H9 (cell line): ENCODE measurements around the gene CDK5RAP1. TPM values are rescaled to one million over a fixed set of nuclear protein-coding genes. Genes with fewer than 3 reads are reported as not detected.

Experiments used
- DNase-seq: peaks from one replicate; pipeline ENCODE4 v3.0.0-alpha.2; 2017
- H2AFZ ChIP-seq: one replicate; pipeline ENCODE4 v1.6.1; 2013; ENCODE audit warnings: mild to moderate bottlenecking, low read length, control low read depth, moderate library complexity
- H2AK5ac ChIP-seq: 2 replicates; pipeline ENCODE4 v1.6.1; 2013; ENCODE audit warnings: low read length, control low read depth, mixed read lengths; ENCODE audit not compliant: insufficient read length
- H2BK120ac ChIP-seq: one replicate; pipeline ENCODE4 v1.6.1; 2013; ENCODE audit warnings: low read depth, mild to moderate bottlenecking, low read length, control low read depth, inconsistent platforms; ENCODE audit not compliant: poor library complexity, severe bottlenecking
- H2BK12ac ChIP-seq: 2 replicates; pipeline ENCODE4 v1.6.1; 2013; ENCODE audit warnings: low read length, control low read depth, mixed read lengths, low read depth; ENCODE audit not compliant: insufficient read length
- H2BK15ac ChIP-seq: 2 replicates; pipeline ENCODE4 v1.6.1; 2013; ENCODE audit warnings: low read depth, low read length, control low read depth
- H2BK20ac ChIP-seq: one replicate; pipeline ENCODE4 v1.6.1; 2013; ENCODE audit warnings: low read depth, mild to moderate bottlenecking, low read length, control low read depth, inconsistent platforms; ENCODE audit not compliant: poor library complexity, severe bottlenecking
- H2BK5ac ChIP-seq: 2 replicates; pipeline ENCODE4 v1.6.1; 2013; ENCODE audit warnings: low read length, control low read depth, mixed read lengths; ENCODE audit not compliant: insufficient read length
- H3K14ac ChIP-seq: 2 replicates; pipeline ENCODE4 v1.6.1; 2013; ENCODE audit warnings: low read length, control low read depth; ENCODE audit not compliant: insufficient read depth
- H3K18ac ChIP-seq: 2 replicates; pipeline ENCODE4 v1.6.1; 2013; ENCODE audit warnings: low read depth, mild to moderate bottlenecking, mixed read lengths, low read length, control low read depth; ENCODE audit not compliant: insufficient read length
- H3K23ac ChIP-seq: 2 replicates; pipeline ENCODE4 v1.6.1; 2013; ENCODE audit warnings: low read length, control low read depth, mixed read lengths, low read depth; ENCODE audit not compliant: insufficient read length
- H3K23me2 ChIP-seq: 2 replicates; pipeline ENCODE4 v1.6.1; 2013; ENCODE audit warnings: low read depth, mild to moderate bottlenecking, mixed read lengths, low read length, control low read depth; ENCODE audit not compliant: insufficient read length, poor library complexity, severe bottlenecking
- H3K27ac ChIP-seq: 2 replicates; pipeline ENCODE4 v1.5.1; 2013; ENCODE audit warnings: low read length, control low read depth, mixed read lengths, low read depth; ENCODE audit not compliant: insufficient read length
- H3K27me3 ChIP-seq: 2 replicates; pipeline ENCODE4 v1.6.1; 2013; ENCODE audit warnings: low read length, control low read depth, inconsistent platforms; ENCODE audit not compliant: insufficient read depth
- H3K4ac ChIP-seq: 2 replicates; pipeline ENCODE4 v1.6.1; 2013; ENCODE audit warnings: low read depth, mild to moderate bottlenecking, control low read depth, inconsistent platforms, low read length, moderate library complexity
- H3K4me1 ChIP-seq: 2 replicates; pipeline ENCODE4 v1.6.1; 2013; ENCODE audit warnings: low read length, control low read depth, inconsistent platforms; ENCODE audit not compliant: insufficient read depth
- H3K4me2 ChIP-seq: 2 replicates; pipeline ENCODE4 v1.6.1; 2013; ENCODE audit warnings: low read length, control low read depth, mixed read lengths; ENCODE audit not compliant: insufficient read length, insufficient read depth
- H3K56ac ChIP-seq: 2 replicates; pipeline ENCODE4 v1.6.1; 2013; ENCODE audit warnings: low read depth, mild to moderate bottlenecking, mixed read lengths, low read length, control low read depth; ENCODE audit not compliant: insufficient read length
- H3K79me1 ChIP-seq: 2 replicates; pipeline ENCODE4 v1.6.1; 2013; ENCODE audit warnings: low read depth, mild to moderate bottlenecking, moderate library complexity, low read length, control low read depth, inconsistent platforms; ENCODE audit not compliant: insufficient read depth, poor library complexity, severe bottlenecking
- H3K79me2 ChIP-seq: 2 replicates; pipeline ENCODE4 v1.6.1; 2013; ENCODE audit warnings: low read length, control low read depth, inconsistent platforms; ENCODE audit not compliant: insufficient read depth
- H3K9ac ChIP-seq: 2 replicates; pipeline ENCODE4 v1.6.1; 2013; ENCODE audit warnings: low read length, control low read depth, mixed read lengths; ENCODE audit not compliant: insufficient read length; ENCODE audit errors: extremely low read depth
- H3K9me3 ChIP-seq: one replicate; pipeline ENCODE4 v1.6.1; 2013; ENCODE audit warnings: low read depth, low read length, inconsistent platforms; ENCODE audit not compliant: control insufficient read depth
- H3T11ph ChIP-seq: one replicate; pipeline ENCODE4 v1.6.1; 2013; ENCODE audit warnings: mild to moderate bottlenecking, low read length, control low read depth, inconsistent platforms
- H4K20me1 ChIP-seq: one replicate; pipeline ENCODE4 v1.6.1; 2013; ENCODE audit not compliant: control insufficient read depth, insufficient read length, insufficient read depth
- H4K5ac ChIP-seq: 2 replicates; pipeline ENCODE4 v1.6.1; 2013; ENCODE audit warnings: low read depth, mild to moderate bottlenecking, mixed read lengths, low read length, control low read depth; ENCODE audit not compliant: insufficient read length
- H4K8ac ChIP-seq: replicated peaks from 2 replicates; pipeline ENCODE4 v1.6.1; 2013; ENCODE audit warnings: low read length, control low read depth, mixed read lengths, low read depth; ENCODE audit not compliant: insufficient read length
- H4K91ac ChIP-seq: 2 replicates; pipeline ENCODE4 v1.6.1; 2013; ENCODE audit warnings: low read depth, mild to moderate bottlenecking, moderate library complexity, mixed read lengths, low read length, control low read depth; ENCODE audit not compliant: insufficient read length
- H3K27ac Mint-ChIP-seq, 3 experiments: 2 replicates in 2 of 3; 3 replicates in 1 of 3; pipeline ENCODE4 v1.8.0; 2020 to 2021; ENCODE audit warnings: mixed read lengths in 3 of 3, mild to moderate bottlenecking in 1 of 3, moderate library complexity in 1 of 3
- H3K27me3 Mint-ChIP-seq: 2 replicates; pipeline ENCODE4 v1.8.0; 2021; ENCODE audit warnings: low read depth, mild to moderate bottlenecking, moderate library complexity, mixed read lengths
- H3K36me3 Mint-ChIP-seq, 3 experiments: 2 replicates in 2 of 3; 3 replicates in 1 of 3; pipeline ENCODE4 v1.8.0; 2020 to 2021; ENCODE audit warnings: low read depth in 3 of 3, mixed read lengths in 3 of 3; ENCODE audit not compliant: insufficient read depth in 1 of 3
- H3K4me1 Mint-ChIP-seq, 2 experiments: 2 replicates each; pipeline ENCODE4 v1.8.0; 2020; ENCODE audit warnings: mixed read lengths in 2 of 2
- H3K4me3 Mint-ChIP-seq, 2 experiments: 2 replicates in 1 of 2; 3 replicates in 1 of 2; pipeline ENCODE4 v1.8.0; 2020 to 2021; ENCODE audit warnings: mild to moderate bottlenecking in 2 of 2, mixed read lengths in 2 of 2, moderate library complexity in 1 of 2
- H3K9me3 Mint-ChIP-seq, 2 experiments: 2 replicates in 1 of 2; 3 replicates in 1 of 2; pipeline ENCODE4 v1.8.0; 2020; ENCODE audit warnings: mild to moderate bottlenecking in 2 of 2, mixed read lengths in 2 of 2, moderate library complexity in 1 of 2
- WGBS: extraction: QIAGEN DNeasy Blood & Tissue Kit; methylation state at CpG from one replicate; pipeline ENCODE4 v1.1.7; 2013; ENCODE audit warnings: missing lambda C conversion rate, low lambda C conversion rate, mixed read lengths; ENCODE audit not compliant: insufficient read length; ENCODE audit errors: extremely low coverage; 5-methylcytosine and 5-hydroxymethylcytosine counted together
- total RNA-seq: library from RNA; stranded (reverse); gene quantifications from 2 replicates; pipeline ENCODE4 v1.2.1, GENCODE V29; 2021
- TF ChIP-seq, protein P1 (sequence below): fragments of 200-600 bp; sonication (generic); conservative IDR thresholded peaks from 3 replicates; pipeline ENCODE4 v1.8.0; 2021; ENCODE audit warnings: antibody characterized with exemption, mild to moderate bottlenecking

Gene CDK5RAP1
- total RNA-seq, 1 experiment from 2014 or later: 66.4 TPM

DNA sequence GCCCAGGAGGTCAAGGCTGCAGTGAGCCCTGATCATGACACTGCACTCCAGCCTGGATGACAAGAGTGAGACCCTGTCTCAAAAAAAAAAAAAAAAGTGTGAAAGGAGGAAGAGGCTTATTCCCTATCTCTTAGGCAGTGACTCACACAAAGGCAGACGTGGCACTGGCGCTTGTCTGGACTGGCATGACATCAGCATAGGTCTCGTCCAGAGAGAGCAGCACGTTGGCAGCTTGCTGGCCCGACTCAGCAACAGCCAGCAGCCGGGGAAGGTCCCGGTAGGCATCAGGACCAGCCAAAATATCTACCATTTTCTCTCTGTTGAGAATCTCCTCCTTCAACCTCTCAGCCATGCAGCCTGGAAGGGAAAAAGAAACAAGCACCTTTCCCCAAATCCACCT is 14.1 kb downstream of the CDK5RAP1 start:
- Histone ChIP-seq H2BK12ac (no peak overlapping the region), H2BK20ac (no peak overlapping the region), H3K27me3 (no peaks in the 10 kb centered on the region), H2BK15ac (no peak overlapping the region), H4K20me1 (no peaks in the 10 kb centered on the region), H4K91ac (no peak overlapping the region), H3K79me1 (no peaks in the 10 kb centered on the region), H2BK120ac (no peak overlapping the region), H3K79me2 (no peaks in the 10 kb centered on the region), H3K27ac (no peak overlapping the region), H3K9ac (no peak overlapping the region), H3K56ac (no peak overlapping the region), H2AFZ (no peak overlapping the region), H3K4me2 (no peak overlapping the region), H2AK5ac (no peak overlapping the region), H3K23ac (no peak overlapping the region), H3K14ac (no peak overlapping the region), H4K8ac (no peak overlapping the region), H3K18ac (no peak overlapping the region), H3K4ac (no peak overlapping the region), H3T11ph (no peak overlapping the region), H3K9me3 (no peaks in the 10 kb centered on the region), H3K4me1 (no peaks in the 10 kb centered on the region), H3K23me2 (no peaks in the 10 kb centered on the region), H2BK5ac (no peak overlapping the region), H4K5ac (no peak overlapping the region)
- TF ChIP-seq, protein P1, sequence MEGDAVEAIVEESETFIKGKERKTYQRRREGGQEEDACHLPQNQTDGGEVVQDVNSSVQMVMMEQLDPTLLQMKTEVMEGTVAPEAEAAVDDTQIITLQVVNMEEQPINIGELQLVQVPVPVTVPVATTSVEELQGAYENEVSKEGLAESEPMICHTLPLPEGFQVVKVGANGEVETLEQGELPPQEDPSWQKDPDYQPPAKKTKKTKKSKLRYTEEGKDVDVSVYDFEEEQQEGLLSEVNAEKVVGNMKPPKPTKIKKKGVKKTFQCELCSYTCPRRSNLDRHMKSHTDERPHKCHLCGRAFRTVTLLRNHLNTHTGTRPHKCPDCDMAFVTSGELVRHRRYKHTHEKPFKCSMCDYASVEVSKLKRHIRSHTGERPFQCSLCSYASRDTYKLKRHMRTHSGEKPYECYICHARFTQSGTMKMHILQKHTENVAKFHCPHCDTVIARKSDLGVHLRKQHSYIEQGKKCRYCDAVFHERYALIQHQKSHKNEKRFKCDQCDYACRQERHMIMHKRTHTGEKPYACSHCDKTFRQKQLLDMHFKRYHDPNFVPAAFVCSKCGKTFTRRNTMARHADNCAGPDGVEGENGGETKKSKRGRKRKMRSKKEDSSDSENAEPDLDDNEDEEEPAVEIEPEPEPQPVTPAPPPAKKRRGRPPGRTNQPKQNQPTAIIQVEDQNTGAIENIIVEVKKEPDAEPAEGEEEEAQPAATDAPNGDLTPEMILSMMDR: no peak
- Mint-ChIP-seq H3K4me3 (no peak overlapping the region), H3K27ac (no peak overlapping the region), H3K9me3 (peaks cover 7 to 10% of the 10 kb centered on the region in 2 experiments; a peak in 3 of 5 replicates), H3K4me1 (no peaks in the 10 kb centered on the region), H3K36me3 (peaks cover 27 to 84% (median 71%) of the 10 kb centered on the region in 3 experiments), H3K27me3 (no peaks in the 10 kb centered on the region)
- no peak for DNase-seq
- no CpG with 5 or more reads among the region's 7 CpGs for whole genome bisulfite sequencing
